Activated CD4-positive, alpha-beta T cell treated with anti-CD3 and anti-CD28 coated beads, Interleukin-2, amount 50 U/mL, for 1 hour (primary cell): Measurements from ENCODE around the gene LGALS3.
"Not testable (repeated sequence)": the region's sequence is repeated elsewhere in the genome, so short reads cannot be mapped to it uniquely, and the experiment has no call there.

ENCODE experiments used
- DNase-seq: peaks from one replicate; pipeline ENCODE4 v3.0.0-alpha.2; 2020

The LGALS3 gene

GRCh38 chr14:55129086-55129427, at the start of gene LGALS3:
Gene LGALS3 (plus strand): TSS chr14:55129252. CDS start chr14:55137374, 8,122 bp downstream.
- DNase-seq, result peak; percentile 27

- DNase-seq, result not testable (repeated sequence)
Observed at GRCh38 chr14:55079961-55080360, 49.1 kb upstream of the LGALS3 start.

- no peak for DNase-seq
Observed at GRCh38 chr14:55084401-55085059, 44.5 kb upstream of the LGALS3 start.

GRCh38 chr14:55085060-55085660, 43.9 kb upstream of the LGALS3 start:
- DNase-seq, result no peak

GRCh38 chr14:55086938-55087337, 42.1 kb upstream of the LGALS3 start:
- no peak for DNase-seq

GRCh38 chr14:55088356-55088755, 40.7 kb upstream of the LGALS3 start:
- no peak for DNase-seq

GRCh38 chr14:55092341-55092740, 36.7 kb upstream of the LGALS3 start:
- no peak for DNase-seq

GRCh38 chr14:55094292-55095157, 34.5 kb upstream of the LGALS3 start:
- no peak for DNase-seq

- DNase-seq, result no peak
Observed at GRCh38 chr14:55097881-55098560, 31.0 kb upstream of the LGALS3 start.

GRCh38 chr14:55098561-55098898, 30.5 kb upstream of the LGALS3 start:
- no peak for DNase-seq

GRCh38 chr14:55099756-55100155, 29.3 kb upstream of the LGALS3 start:
- DNase-seq, result no peak

- no peak for DNase-seq
Observed at GRCh38 chr14:55101698-55102097, 27.4 kb upstream of the LGALS3 start.

GRCh38 chr14:55102141-55102621, 26.9 kb upstream of the LGALS3 start:
- DNase-seq, result peak; percentile 26

- DNase-seq, result peak; percentile 46
Observed at GRCh38 chr14:55103005-55103640, 25.9 kb upstream of the LGALS3 start.

GRCh38 chr14:55103971-55104954, 24.8 kb upstream of the LGALS3 start:
- no peak for DNase-seq

GRCh38 chr14:55105991-55106390, 23.1 kb upstream of the LGALS3 start:
- DNase-seq, result no peak

- peak; percentile 15 for DNase-seq
Observed at GRCh38 chr14:55107766-55108554, 21.1 kb upstream of the LGALS3 start.

GRCh38 chr14:55109836-55110235, 19.2 kb upstream of the LGALS3 start:
- no peak for DNase-seq

- DNase-seq, result no peak
Observed at GRCh38 chr14:55111122-55111708, 17.8 kb upstream of the LGALS3 start.

GRCh38 chr14:55114720-55115119, 14.3 kb upstream of the LGALS3 start:
- DNase-seq, result no peak
